ENCODE results near the gene CASP7.

Gene CASP7

DNA sequence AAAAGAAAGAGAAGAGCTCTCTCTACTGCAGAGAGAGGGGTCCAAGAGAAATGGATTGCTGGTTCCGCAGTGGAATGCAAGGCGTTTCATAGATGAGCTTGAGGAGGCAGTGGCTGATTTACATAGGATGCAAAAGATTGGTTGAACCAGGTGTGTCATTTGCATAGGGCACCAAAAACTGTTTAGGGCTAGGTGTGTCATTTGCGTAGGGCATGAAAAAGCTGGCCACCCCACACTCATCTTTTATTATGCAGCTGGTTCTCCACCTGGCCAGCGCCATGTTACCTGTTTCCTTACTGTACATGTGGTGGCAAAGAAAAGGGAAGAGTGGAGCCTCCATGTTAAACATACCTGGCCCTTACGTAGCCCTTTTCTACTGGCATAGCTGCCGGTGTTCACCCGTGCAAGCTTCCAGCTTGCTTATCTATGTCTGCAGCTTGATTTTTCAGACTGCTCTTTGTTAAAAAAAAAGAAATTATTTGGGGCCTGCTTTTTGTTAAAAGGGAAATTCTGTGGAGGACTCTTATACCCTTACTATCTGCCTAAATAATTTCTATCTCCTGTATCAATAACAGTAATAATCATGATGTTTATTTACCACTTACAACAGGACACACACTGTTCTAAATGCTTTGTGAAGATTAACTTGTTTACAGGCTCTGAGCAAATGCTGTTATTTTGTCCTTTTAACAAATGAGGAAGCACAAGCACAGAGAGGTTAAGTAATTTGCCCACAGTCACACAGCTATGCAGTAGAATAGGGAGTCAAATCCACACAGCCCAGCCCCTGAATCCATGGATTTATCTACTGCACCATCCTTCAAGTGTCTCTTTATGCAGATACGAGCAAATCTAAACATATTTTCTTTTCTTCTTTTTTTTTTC is 33.3 kb downstream of the CASP7 start:
- no peak for DNase-seq (ENCODE audit: low read depth)

DNA sequence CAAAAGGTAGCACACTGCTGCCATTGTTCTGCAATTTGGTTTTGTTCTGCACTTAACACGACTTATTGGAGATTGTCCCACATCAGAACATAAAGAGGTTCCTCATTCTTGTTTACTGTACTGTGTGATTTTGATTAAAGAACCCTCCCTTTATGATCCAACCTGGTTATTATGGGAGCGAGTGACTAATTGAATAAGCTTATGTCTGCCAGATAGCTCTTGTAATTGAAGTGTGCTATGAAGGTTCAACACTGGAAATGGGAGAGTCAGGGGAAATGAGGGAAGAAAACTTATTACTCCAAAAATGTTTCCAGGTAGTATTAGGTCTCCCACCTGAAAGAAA is 33.9 kb downstream of the CASP7 start:
- DNase-seq (ENCODE audit: low read depth) = no peak

DNA sequence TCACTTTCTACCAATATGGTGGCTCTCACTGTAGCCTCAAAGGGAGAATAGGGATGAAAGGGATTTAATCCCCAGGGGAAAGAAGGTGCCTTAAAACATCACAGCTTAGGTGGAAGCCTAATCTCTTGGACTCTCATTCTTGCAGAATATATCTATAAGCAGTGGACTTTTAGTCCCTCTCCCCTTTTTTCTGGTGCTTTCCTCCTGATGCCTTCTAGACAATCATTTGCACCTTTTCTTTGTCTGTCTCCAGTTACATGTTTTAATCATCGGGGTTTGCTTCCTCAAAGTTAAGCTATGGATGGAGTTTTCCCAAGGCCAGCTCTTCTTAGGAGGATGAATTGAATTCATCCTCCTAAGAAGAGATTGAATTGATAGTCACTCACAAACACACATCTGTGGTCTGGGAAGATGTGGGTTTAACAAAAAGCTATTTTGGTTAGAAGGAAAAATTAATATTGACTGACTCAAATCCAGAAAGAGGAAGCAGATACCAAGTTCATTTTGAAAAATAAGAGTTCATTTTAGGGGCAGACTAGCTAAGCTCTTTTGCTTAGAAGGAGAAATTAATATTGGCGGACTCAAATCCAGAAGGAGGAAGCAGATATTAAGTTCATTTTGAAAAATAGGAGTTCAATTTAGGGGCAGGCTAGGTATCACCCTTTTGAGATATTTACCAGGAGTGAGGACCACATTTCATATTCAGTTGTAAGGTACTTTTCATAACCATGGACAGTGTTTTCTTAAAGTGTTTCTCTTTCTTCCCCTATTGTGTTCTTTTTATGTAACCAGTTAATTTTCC is 36.6 kb downstream of the CASP7 start:
- no peak for DNase-seq (ENCODE audit: low read depth)

DNA sequence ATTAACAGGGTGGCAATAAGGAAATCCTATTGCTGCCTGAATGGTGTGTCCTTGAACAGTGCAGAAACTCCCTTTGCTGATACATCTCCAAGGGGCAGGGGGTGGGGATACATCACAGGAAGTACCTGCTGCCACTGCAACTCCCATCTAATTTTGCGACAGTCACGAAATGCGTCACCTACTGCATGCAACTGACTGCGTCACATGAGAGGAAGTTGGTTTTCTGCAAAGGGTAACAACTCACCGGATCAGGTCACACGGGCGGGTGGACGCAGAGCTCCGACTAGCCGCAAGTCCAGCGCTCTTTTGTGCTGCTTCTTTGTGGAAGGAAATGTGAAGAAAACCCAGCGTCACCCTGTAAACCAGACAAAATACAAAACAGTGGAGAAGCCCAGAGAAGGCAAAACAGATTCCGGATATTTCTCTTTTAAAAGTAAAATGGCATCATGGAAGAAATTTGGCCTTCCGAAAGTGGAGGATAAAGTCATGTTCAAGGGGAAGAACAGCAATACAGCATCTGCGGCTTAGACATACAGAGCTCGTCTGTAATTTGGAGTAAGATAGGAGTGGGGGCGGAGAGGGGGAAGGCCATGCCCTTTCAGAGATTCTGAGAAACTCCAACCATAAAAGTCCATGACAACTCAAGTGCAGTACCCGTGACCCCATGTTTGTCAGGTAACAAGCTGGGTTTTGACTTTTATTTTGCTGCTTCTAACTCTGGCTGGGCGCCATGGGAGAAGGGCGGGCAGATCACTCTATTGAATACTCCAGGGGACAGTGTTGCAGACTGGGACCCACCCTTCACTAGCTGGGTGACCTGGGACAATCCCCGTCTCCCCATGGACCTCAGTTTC is 39.5 kb downstream of the CASP7 start:
- DNase-seq (ENCODE audit: low read depth) = no peak

DNA sequence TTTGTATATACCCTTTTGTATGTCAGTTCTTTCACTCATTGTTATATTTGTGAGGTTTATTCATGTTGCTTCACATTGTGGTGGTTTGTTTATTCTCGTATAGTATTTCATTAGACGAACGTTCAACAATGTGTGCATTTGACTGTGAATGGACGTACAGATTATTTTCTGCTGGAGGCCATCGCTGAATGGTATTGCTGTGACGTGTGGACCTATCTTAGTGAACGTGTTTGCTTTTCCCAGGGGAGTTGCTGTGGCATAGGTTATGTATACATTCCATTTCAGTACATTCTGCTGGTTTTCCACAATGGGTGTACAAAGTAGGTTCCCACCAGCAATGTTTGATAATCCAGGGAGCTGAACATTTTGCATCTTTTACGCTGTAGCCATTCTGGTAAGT is 40.7 kb downstream of the CASP7 start:
- DNase-seq (ENCODE audit: low read depth) = no peak

DNA sequence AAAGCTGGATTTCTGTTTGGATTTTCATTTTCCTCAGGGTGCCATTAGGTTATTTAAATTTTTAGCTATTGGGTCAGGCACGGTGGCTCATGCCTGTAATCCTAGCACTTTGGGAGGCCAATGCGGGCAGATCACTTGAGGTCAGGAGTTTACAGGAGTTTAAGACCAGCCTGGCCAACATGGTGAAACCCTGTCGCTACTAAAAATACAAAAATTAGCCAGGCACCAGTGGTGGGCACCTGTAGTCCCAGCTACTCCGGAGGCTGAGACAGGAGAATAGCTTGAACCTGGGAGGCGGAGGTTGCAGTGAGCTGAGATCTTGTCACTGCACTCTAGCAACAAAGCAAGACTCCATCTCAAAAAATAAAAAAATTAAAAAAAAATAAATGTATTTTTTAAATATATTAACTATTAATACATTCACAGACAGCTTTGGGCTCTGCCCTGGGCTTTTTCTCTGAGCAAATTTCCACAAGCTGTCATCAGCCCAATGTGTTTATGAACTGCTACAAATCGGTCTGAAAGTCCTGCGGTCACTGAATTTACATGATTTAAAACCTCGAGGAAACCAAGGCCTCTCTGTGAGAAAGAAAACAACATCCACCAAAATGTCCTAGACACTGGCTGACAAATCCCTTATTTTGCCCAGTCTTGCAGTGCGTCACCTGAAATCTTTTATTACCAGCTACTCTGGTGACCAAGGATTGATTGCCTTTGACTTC is 52.6 kb downstream of the CASP7 start:
- DNase-seq (ENCODE audit: low read depth) = no peak

DNA sequence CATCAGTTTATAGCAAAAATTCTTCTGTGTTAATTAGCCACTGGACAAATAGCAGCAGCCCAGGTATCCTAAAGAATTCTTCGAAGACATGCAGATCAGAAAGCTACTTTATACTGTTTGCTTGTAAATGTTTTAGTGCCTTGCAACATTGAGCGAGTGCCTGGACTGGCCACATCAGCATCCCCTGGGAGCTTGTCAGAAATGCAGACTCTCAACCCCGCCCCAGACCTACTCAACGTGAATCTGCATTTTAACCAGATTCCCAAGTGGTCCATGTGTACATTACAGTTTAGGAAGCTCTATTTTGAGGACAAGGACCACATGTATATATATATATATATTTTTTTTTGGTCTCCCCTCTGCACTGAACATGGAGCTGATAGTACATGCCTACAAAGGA is 53.3 kb downstream of the CASP7 start:
- no peak for DNase-seq (ENCODE audit: low read depth)

DNA sequence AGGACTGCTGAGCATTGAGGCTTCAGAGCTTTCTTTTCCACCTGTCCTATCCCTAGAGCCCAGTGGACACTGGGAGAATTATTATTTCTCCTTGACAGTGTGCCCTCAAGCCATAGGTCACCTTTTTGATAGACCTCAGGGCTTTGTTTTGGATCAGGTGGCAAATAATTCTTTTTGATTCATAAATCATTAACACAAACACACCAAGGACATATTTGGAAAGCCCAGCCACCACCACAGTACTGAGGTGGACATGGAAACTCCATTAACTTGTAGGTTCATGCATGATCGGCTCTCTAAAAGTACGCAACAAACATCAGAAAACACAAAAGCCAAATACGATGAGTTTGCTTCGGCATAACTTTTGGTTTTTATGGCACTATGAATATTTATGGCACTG is 53.9 kb downstream of the CASP7 start:
- DNase-seq (ENCODE audit: low read depth) = no peak

DNA sequence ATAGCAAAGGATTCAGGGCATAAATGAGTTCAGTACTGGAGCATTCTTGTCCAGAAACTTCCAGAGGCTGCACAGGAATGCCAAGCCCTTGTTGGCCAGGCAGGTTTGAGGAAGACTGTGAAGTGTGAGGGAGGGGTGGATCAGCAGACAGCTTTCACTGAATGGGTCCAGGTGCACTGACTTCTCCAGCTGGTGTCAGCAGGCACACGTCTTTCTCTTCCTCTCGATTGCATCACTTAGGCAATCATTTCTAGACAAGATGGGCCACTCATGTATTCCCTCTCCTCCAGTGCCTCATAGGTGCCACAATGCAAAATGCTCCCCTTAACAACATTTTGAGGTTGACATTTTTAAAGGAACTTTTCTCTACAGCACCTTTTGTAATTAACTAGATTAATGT is 56.2 kb downstream of the CASP7 start:
- no peak for DNase-seq (ENCODE audit: low read depth)

DNA sequence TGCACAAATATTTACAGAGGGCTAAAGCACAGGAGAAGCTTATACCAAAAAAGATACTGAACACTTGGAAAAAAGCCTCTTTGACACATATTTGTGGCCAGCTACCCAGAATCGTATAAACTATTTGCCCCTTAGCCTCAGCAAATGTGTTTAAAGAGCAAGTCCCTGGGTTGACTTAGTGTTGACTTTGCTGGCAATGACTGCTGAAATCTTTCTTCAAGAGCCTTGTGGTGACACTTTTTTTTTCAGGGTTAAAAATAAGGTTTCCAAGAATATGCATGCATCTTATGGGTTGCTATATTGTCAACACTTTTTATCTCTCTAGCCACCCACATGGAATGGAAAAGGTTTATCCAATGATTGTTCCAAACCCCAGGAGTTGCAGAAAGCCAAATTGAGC is 56.9 kb downstream of the CASP7 start:
- DNase-seq (ENCODE audit: low read depth) = peak; percentile 48

DNA sequence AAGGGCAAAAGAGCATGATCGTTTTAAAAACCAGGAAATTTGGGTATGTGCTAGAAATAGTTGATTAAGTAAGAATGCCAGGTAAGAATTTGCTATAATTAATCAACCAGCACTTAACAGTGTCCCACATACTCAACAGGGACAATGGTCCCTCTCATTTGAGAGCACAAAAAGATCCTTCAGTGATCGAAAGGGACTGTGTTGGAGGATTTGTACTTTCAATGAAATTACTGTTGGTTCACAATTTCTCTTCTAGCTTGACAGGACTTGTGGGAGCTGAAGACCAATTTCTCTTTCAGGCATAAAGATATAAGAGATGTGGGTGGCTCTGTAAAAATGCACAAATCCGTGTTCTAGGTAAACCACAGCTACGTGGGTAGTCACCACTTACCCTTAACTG is 59.3 kb downstream of the CASP7 start:
- DNase-seq (ENCODE audit: low read depth) = no peak

DNA sequence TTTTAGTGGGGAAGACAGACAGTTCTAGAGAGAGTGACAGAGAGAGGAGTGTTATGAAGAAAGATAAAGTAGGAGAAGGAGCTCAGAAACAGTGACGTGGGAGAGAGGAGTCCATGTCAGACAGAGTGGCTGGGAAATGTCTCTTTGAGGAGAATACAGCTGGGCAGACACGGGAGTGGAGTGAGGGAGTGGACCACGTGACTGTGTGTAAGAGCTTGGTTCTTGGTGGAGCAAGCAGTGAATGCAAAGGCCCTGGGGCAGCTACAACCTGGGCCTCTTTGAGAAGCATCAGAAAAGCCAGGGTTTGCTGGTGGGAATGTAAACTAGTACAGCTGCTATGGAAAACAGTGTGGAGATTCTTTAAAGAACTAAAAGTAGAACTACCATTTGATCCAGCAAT is 59.9 kb downstream of the CASP7 start:
- DNase-seq (ENCODE audit: low read depth) = no peak

DNA sequence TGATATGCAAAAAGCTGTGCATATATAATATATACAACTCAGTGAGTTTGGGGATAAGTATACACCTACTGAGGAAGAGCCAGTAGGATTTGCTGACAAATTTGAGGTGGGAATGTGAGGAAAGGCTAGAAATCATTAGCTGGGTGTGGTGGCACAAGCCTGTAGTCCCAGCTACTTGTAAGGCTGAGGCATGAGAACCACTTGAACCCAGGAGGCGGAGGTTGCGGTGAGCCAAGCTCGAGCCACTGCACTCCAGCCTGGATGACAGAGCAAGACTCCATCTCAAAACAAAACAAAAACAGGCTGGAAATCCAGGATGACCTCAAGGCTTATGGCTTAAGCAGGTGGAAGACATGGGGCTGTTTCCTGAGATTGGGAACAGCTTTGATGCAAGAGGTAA is 61.1 kb downstream of the CASP7 start:
- no peak for DNase-seq (ENCODE audit: low read depth)

DNA sequence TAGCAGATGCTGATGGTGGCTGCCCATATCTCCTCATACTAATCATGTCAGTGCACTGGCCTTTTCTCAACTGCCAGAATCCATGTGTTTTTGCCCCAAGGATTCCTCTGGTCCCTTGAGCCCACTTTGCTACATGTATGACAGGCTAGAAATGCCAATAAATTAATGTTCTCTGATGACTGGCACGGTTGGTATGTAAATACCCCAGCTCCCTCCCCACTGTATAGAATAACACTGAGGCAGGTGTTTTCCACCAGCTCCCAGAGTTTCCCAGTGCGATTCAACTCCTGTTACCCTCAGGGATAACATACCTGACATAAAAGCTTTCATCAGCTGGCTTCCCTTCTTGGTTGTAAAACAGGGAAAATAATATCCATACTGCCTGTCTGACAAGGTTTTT is 62.8 kb downstream of the CASP7 start:
- no peak for DNase-seq (ENCODE audit: low read depth)

DNA sequence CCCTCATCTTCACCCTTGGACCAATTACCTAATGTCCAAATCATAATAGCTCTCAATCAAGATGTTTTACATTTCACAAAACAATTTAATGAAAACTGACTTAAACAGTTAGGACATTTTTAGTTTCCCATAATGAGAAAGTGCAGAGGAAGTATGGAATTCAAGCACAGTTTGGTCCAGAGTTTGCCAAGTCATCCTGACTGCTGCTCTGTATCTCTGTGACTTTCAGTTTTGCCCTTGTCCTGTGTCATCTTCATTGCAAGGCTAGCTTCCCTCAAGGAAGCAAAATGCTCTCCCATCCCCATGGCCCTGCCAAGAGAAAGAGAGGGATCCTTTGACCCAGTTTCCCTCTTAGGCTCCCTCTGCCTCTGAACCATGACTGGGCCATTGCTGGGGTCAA is 63.9 kb downstream of the CASP7 start:
- no peak for DNase-seq (ENCODE audit: low read depth)

DNA sequence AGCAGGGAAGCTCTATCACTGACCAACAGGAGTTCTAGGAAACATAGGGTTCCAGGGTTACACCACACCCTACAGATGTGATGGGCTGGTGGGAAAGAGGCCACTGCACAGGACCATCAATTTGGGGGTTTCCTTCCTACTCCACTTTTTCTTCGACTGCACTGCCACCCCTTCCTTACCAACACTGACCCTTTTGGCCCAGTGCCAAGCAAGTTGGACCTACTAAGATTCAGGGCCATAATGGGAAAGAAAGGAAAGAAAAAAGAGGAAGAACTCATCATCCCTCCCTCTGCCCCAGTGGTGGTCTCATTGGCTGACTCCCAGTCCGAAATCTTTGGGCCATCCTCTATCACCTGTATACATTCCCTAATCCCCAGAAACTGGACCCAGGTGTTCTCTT is 65.7 kb downstream of the CASP7 start:
- DNase-seq (ENCODE audit: low read depth) = no peak

DNA sequence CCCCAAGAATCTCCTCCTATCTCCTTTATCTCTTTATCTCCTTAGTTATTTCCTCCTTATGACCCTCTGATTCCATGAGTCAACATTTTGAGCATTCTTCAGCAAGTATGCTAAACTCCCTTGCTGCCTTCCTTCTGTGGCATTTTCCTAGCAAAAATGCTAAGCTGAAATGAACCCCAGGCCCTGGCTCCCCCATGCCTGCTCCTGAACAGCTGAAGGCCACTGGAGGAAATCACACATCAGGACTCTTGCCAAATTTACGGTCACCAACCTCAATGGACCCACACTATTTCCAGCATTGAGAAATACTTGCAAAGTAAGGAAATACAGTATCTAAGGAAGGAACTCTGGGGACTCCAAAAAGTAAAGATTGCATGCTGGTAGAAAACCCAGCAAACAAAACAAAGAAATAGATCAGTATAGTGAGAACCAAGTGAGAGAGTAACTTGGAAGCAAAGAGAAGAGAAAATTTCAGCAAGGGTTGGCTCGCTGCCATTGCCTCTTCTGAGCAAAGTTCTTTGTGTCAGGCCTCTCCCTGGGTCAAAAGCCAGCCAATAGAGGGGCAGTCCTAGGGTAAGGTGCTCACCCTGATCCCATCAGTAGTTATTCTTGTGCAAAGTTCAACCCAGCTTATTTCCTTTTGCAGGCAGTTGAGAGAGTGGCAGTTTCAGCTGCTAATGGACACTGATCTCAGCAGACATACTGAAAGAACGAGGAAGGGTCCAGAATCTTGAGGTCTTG is 66.7 kb downstream of the CASP7 start:
- no peak for DNase-seq (ENCODE audit: low read depth)

DNA sequence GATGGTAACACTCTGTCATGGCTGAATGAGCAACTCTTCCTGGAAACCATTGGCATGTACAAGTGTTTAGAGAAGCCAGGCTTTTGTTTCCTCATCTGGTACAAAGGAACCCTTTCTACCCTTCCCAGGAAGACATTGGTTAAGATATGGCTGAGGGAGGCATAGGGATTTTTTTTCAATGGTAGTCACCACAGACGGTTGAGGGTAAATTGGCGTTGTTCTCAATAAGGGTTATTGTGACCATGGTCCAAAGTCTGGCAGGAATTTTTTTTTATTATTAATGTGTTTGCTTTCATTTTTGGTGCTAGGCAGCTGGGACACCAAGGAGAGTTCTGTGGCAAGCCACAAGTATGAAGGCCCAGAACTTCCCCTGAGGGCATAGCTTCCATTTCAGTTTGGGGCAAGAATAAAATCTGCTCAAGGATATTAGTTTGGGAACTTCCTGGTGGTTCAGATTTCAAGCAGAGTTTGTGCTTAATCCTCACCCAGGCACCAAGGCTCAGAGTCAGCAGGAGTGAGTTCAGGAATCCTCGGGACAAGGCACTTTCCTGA is 71.5 kb downstream of the CASP7 start, which contains the start of gene PLEKHS1:
TSS of gene PLEKHS1 (plus strand) at position 502 of the 552 bp plus-strand sequence. CDS start 3,596 bp downstream, outside the sequence.
- DNase-seq (ENCODE audit: low read depth) = peak; percentile 60

DNA sequence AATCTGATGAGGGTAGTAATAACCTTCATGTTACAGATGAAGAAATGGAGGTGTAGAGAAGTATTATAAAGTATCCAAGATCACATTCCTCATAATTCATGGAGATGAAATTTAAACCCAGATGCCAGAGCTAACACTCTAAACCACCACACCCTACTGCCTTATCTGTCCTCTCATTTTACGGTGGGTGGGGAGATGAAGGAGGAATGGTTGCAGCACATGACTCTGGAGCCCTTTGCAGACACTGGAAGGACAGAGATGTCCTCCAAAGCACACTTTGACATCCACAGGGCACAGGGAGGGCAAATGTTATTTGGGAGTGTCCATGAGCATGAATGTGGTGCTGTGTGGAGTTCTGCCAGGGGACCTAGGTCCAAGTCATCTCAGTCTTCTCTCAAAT is 72.8 kb downstream of the CASP7 start:
- no peak for DNase-seq (ENCODE audit: low read depth)

DNA sequence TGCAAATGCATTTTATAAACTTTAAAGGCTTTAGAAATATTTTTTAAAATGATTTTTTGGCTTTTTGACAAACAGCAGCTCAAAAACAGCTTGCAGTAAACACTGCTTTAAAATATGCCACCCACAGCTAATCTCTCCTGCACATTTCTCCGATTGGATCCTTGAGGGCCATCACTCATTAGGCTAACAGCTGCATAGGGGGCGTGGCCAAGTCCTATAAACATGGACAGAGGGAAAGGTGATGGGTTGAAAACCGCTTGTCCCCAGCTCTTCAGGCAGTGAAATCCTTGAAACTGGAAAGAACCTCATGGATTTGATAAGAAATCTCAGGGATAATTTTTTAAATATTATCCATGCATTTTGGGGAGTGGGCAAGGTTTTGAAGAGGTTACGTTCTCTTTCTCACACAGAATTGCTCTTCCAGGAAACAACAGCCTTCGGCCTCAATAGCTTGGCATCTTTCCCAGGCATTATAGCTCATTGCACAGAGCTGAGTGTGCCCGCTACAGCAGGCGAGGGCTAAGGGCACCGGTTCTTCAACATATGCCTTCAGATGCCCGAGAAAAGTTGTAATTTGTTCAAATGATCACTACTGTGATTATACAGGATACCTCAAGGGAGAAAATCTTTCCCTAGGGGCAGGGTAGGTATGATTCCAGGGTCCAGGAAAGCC is 73.4 kb downstream of the CASP7 start:
- no peak for DNase-seq (ENCODE audit: low read depth)
